ENCODE results near the gene NSUN2. TPM values are rescaled to one million over a fixed set of nuclear protein-coding genes. Genes with fewer than 3 reads are reported as not detected.

The NSUN2 gene
- total RNA-seq, 4 donors from 2014 or later: 34.1 to 49.6 (median 41.9) TPM

DNA sequence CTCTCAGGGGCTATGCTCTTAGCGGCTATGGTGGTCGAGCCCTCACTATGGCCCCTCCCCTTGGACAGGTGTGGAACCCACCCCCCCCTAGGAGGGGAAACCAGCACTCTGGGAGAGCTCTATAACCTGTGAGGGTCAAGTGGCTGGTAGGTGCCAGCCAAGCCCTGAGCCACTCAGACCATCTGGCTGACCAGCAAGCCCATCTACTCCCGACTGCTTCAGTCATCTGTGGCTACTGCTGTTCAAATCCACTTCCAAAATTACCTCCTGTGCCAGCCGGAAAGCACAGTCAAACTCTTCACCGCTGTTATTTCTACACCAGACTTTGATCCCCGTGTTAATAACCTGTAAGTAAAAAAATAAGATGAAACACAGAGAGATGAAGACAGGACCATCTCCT lies 28.5 kb downstream of the NSUN2 start:
- Histone ChIP-seq H3K4me1 (no peaks in the 10 kb centered on the region), H3K27me3 (no peaks in the 10 kb centered on the region), H3K36me3 (peaks cover 71 to 74% of the 10 kb centered on the region in 2 donors), H3K9me3 (no peaks in the 10 kb centered on the region), H3K27ac (no peak overlapping the region), H3K4me3 (replicated peaks in 1 of 3) (no peak overlapping the region)
- 90% methylated on average over 6 of the region's 6 CpGs for WGBS, 2 donors
- intact Hi-C loops (cut with DNase I): no loop called here
- DNase-seq: no peak
- TF ChIP-seq, protein P1, sequence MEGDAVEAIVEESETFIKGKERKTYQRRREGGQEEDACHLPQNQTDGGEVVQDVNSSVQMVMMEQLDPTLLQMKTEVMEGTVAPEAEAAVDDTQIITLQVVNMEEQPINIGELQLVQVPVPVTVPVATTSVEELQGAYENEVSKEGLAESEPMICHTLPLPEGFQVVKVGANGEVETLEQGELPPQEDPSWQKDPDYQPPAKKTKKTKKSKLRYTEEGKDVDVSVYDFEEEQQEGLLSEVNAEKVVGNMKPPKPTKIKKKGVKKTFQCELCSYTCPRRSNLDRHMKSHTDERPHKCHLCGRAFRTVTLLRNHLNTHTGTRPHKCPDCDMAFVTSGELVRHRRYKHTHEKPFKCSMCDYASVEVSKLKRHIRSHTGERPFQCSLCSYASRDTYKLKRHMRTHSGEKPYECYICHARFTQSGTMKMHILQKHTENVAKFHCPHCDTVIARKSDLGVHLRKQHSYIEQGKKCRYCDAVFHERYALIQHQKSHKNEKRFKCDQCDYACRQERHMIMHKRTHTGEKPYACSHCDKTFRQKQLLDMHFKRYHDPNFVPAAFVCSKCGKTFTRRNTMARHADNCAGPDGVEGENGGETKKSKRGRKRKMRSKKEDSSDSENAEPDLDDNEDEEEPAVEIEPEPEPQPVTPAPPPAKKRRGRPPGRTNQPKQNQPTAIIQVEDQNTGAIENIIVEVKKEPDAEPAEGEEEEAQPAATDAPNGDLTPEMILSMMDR (IDR thresholded peaks at IDR 0.05): no peak
- no peak for TF ChIP-seq POLR2A (IDR thresholded peaks at IDR 0.05)

DNA sequence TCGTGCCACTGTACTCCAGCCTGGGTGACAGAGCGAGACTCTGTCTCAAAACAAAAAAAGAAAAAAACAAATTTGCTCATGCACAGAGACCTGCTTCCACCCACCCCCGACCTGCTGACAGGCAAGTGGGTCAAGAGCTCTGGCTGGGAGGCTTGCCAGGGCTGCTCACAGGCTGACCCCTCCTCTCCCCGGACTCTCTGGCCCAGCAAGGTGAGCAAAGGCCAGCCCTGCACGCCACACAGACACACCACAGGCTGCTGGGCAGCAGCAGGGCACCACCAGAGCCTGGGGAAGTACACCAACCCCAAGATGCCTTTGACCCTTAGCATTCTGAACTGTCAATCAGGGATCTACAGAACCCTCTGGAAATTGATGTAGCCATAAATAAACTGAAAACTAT lies 29.2 kb downstream of the NSUN2 start:
- H3K27me3 ChIP-seq: no peaks in the 10 kb centered on the region
- no peak overlapping the region for H3K27ac ChIP-seq
- intact Hi-C loops (cut with DNase I): no loop called here
- no peaks in the 10 kb centered on the region for H3K9me3 ChIP-seq
- H3K36me3 ChIP-seq: peaks cover 66 to 73% of the 10 kb centered on the region in 2 donors
- DNase-seq: peak; percentile 89 to 94
- no peaks in the 10 kb centered on the region for H3K4me1 ChIP-seq
- no peak for TF ChIP-seq POLR2A (IDR thresholded peaks at IDR 0.05)
- TF ChIP-seq, protein P1 (IDR thresholded peaks at IDR 0.05): no peak
- WGBS, 2 donors: 36 to 67% methylated on average over 5 of the region's 5 CpGs
- no peak overlapping the region for H3K4me3 ChIP-seq (replicated peaks in 1 of 3)

DNA sequence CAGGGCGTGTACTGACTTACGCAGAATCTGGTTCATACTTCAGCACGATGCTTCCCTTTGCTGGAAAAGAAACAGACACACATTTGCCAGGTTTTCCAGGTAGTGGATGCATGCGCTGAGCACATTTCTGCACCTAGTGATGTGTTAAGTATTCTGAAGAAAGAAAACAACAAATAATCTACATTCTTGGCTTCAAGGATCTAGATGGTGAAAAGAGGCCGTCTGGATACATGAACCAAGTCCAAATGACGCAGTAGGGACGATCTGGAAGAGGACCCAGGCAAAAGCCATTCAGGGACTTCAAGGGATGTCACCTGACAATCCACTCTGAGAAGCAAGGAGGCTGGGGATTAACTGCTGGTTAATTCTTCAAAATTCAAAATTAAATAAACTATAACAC lies 30.4 kb downstream of the NSUN2 start:
- DNase-seq: no peak
- no peaks in the 10 kb centered on the region for H3K27me3 ChIP-seq
- H3K4me3 ChIP-seq (replicated peaks in 1 of 3): no peak overlapping the region
- TF ChIP-seq, protein P1 (IDR thresholded peaks at IDR 0.05): no peak
- peaks cover 63 to 70% of the 10 kb centered on the region in 2 donors for H3K36me3 ChIP-seq
- intact Hi-C loops (cut with DNase I): no loop called here
- H3K4me1 ChIP-seq: no peaks in the 10 kb centered on the region
- no peaks in the 10 kb centered on the region for H3K9me3 ChIP-seq
- H3K27ac ChIP-seq: no peak overlapping the region
- WGBS, 2 donors: 89% methylated on average over 7 of the region's 7 CpGs

DNA sequence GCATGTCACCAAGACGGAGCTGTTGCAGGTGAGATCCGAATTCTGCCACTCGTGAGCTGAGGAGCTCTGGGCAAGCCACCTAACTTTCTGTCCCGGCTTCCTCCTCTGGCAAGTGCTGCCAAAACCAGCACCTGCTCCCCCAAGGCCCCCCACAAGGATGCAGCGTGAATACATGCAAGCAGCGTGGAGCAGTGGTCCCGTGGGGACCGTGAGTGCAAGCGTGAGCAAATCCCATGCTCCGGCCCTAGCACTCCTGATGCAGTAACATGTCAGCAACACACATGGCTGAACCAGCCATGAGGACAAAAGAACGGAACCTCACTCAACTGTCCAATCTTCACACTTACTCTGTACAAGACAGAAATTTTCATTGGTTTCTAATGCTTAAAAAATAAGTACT lies 31.0 kb downstream of the NSUN2 start:
- TF ChIP-seq POLR2A (IDR thresholded peaks at IDR 0.05): no peak
- TF ChIP-seq, protein P1 (IDR thresholded peaks at IDR 0.05): no peak
- H3K4me1 ChIP-seq: no peaks in the 10 kb centered on the region
- no peak overlapping the region for H3K27ac ChIP-seq
- peaks cover 58 to 66% of the 10 kb centered on the region in 2 donors for H3K36me3 ChIP-seq
- H3K9me3 ChIP-seq: no peaks in the 10 kb centered on the region
- H3K27me3 ChIP-seq: no peaks in the 10 kb centered on the region
- DNase-seq: no peak
- no peak overlapping the region for H3K4me3 ChIP-seq (replicated peaks in 1 of 3)
- intact Hi-C loops (cut with DNase I): no loop called here
- WGBS, 2 donors: 95 to 97% methylated on average over 11 of the region's 11 CpGs

DNA sequence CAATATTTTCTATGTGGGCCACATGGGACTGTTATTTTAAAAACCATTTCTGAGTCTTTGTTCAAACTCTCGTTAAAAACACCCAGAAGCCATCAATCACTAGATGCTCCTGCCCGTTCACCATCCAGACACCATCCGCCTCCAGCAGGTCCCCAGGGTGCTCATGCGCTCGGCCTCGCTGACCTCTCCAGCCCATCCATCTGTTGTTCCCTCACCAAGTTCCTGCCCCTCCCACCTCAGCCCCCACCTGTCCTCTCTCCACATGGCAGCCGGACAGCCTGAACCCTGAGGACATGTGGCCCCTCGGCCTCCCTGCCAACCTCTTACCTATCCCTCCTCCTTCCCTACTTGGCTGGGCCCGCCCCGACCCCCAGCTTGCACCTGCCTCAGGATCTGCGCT lies 31.6 kb downstream of the NSUN2 start:
- WGBS, 2 donors: 90% methylated on average over 11 of the region's 11 CpGs
- H3K4me1 ChIP-seq: no peaks in the 10 kb centered on the region
- no peak overlapping the region for H3K4me3 ChIP-seq (replicated peaks in 1 of 3)
- intact Hi-C loops (cut with DNase I): no loop called here
- no peak for DNase-seq
- H3K27me3 ChIP-seq: no peaks in the 10 kb centered on the region
- H3K27ac ChIP-seq: no peak overlapping the region
- no peak for TF ChIP-seq POLR2A (IDR thresholded peaks at IDR 0.05)
- TF ChIP-seq, protein P1 (IDR thresholded peaks at IDR 0.05): no peak
- H3K9me3 ChIP-seq: no peaks in the 10 kb centered on the region
- H3K36me3 ChIP-seq: peaks cover 56 to 66% of the 10 kb centered on the region in 2 donors

Measured in thyroid gland (tissue), 4 donors.